Measurements from ENCODE around the gene LRPAP1.
A peak's percentile ranks its signal among the peaks of the same experiment; 100 is the strongest.

LRPAP1 gene

DNA sequence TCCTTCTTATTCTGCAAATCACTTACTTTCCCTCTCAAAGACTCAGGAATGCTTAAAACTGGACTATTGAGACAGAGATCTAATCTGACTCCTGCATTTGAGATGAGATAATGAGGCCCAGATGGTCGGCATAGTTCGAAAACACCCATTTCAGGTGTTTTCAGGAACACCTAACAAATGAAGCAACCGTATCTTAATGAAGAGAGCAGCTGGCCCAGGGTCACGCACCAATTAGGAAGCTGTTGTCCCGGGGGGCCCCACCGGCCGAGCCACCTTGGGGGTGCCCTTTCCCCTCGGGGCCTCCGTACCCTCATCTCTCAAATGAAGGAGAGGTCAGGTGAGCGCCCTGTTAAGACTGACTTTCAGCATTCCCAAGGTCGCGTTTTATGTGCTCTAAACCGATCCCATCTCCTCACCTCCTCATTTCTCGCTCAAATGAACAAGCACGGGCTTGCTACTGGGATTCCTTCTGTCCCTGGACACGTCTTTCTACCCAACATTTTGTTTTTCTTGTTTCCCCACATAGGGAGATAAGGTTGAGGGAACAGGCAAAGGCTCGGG is 824 bp downstream of the LRPAP1 start:
- DNase-seq (ENCODE audit: low spot score), result no peak

DNA sequence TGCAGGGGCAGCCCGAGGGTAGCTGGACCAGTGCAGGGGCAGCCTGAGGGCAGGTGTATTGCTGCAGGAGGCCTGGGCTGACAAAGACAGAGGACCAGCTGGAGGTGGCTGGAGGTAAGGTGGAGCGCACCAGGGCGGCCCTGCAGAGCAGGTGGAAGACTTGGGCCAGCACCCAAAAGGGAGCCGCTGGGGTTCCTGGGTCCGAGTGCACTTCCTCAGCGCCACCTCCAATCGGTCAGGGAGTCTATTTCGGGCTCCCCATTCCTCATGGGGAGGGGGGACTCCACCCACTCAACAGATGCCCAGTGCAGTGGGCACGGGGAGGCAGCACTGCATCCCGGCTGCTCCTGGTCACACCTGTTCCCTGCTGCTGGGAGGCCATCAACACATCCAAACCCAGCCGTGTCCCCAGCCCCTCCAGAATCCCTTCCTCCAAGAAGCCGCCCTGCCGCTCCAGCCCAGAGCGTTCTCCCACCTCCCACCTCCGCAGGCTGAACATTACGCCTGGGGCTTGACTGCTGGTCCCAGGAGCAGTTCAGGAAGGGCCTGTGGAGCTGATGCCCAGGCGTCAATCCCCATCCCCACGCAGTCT is 1.5 kb downstream of the LRPAP1 start:
- no peak for DNase-seq (ENCODE audit: low spot score)

DNA sequence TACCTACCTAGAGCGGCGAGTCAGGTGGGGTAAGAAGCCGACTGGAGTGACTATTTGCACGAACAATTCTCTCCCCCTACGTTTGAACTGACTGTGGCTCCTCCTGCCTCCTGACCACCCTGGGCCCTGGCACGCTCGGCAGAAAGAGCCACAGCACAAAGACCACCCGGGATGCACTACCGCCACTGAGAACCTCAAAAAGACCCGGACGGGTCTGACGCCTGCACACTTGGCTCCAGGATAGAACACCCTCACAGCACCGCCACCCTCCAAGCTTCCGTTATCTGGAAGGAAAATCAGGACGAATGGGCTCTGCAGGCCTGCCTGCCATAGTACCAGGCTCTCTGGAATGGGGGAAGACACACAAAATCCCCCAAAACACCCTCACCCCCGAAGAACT is 2.2 kb downstream of the LRPAP1 start:
- no peak for DNase-seq (ENCODE audit: low spot score)

DNA sequence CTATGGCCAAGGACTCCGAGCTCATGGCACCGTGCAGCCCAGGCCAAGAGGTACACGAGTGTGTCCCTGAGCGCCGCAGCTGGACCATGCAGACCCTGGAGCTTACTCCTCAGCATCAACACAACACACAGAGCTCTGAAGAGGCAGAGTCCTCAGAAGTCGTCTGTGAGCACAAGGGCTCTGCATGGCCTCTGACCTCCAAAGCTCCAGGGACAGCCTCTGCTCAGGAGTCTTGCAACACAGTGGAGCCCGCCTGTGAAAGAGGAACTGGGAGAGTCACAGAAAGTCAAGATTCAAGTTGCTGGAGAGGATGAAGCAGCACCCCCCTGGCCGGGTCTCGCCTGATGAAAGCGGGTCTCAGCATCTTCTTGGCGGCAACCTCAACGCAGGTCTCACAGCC is 2.9 kb downstream of the LRPAP1 start:
- peak; percentile 44 for DNase-seq (ENCODE audit: low spot score)

DNA sequence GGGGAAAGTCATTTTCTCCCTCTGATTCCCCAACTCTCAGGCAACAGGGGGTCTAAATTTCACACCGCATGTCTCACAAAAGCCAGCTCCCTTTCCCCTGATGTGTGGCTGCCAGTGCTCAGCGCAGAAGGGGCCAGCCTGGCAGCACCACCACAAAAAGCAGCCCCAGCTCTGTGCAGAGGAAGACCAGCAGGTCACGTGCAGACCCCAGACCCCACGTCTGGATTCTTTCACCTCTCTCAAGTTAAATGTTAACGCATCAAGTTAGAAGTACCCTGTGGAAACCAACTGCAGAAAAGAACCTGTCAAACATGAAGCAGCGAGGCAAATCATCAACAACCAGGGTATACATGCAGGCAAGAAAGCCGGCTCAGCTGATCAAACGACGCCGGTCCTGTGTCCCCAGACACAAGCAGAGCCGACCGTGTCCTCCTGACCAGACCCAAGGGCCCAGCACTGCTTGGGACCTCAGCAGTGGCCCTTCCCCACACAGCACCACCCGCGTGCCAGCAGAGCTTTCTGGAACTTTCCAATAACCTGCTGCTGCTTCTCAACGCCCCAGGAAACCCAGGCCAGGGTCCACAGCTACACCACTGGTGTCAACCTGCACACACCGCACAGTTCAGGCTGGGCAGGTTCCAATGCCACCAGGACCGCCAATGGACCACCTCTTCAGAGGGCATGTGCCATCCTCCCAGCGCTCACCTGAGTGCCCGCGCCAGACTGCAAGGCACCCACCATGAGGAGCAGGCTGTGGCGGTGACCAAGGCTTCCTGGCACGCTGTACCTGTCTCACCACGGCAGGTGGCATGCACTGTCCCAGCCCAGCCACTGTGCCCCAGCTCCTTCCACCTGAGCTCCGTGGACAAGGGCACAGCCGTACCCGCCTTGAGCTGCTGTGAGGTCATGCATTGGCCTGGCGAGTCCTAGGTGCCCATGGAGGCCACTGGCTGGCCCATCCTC is 4.0 kb downstream of the LRPAP1 start:
- no peak for DNase-seq (ENCODE audit: low spot score)

DNA sequence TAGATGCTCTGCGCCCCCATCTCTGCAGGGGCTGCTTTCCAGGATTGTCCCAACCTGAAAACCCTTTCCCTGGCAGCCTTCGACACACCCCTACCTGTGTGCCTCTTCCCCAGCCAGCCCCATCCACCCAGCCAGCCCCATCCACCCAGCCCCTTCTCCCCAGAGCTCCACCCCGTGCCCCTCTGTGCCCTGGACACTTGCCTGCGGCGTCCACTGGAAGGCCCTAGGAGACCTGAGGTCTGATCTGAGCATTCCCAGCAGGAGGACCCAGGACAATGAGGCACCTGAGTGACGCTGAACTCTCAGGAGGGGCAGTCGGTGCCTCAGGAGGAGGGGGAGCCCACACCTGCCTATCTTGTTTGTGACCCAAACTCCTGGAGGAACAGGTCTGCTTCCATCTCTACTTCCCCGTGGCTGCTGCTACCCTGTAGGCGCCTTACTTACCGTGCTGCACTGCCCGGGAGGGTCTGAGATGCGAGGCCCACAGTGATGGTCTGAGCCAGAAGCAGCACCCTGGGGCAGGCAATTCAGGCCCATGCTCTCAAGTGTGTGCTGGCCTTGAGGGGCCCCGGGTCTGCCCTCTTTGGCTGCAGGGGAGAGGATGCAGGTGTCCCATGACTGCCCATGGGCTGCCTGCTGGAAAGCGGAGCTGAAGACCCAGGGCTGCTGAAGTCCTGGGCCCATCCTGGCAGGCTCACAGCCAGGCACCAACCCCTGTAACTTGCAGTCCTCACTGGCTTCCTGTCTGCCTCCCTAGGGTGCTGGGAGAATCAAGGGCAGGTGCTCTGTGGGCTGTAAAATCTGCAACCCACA is 4.9 kb downstream of the LRPAP1 start:
- DNase-seq (ENCODE audit: low spot score), result no peak

DNA sequence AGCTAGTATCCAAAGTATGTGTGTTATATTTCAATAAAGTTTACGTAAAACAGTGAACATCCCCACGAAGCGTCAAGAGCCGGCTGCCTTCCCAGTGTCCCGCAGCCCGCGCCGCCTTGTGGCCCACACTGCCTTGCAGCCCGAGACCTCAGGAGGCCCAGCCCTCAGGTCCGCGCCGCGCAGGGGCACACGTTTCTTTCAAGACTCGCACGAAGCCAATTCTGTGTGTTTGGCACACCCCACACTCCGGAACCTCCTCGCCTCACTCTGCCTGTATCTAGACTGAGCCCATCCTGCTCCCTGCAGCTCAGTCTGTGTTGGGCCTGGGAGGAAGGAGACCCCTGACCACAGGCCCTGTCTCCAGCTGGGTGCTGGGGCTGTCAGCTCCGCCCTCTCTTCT is 5.8 kb downstream of the LRPAP1 start:
- DNase-seq (ENCODE audit: low spot score), result no peak

DNA sequence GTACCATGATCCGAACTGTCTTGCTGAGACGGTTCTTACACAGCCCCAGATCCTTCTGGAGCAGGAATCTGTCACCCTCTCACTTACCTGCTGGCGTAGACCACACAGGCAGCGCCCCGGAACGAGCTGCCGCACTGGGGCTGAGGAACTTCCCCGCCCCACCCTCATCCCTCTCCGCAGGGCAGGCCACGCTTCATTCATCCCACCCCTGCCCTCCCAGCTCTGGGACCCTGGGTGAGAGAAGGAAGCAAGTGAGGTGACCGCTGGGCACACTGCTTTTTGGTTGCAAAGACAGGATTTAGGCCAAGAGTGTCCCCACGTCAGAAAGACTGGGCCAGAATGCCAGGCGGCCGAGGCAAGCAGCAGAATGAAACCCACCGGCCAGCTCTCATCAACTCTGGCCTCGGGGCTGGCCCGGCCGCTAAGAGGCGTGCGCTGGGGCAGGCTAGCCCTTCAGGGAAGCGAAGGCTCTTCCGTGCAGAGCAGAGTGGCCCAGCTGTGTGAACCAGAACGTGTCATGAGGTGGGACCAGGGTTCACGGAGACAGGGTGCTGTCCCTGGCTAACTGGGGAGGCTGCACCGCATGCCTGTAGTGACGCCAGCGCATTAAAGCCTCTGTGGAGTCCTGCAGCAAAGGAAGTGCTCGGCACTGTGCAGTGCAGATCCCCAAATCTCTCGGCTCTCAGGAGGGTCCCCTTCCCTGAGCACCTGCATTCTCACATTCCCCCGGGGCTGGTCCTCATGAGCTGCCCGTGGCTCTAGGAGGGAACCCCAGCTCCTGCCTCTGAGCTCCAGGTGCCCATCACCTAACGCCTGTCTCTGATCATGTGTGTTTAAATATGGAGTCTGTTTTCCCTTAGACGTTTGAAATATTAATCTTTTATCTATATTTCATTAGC is 6.4 kb downstream of the LRPAP1 start:
- no peak for DNase-seq (ENCODE audit: low spot score)

DNA sequence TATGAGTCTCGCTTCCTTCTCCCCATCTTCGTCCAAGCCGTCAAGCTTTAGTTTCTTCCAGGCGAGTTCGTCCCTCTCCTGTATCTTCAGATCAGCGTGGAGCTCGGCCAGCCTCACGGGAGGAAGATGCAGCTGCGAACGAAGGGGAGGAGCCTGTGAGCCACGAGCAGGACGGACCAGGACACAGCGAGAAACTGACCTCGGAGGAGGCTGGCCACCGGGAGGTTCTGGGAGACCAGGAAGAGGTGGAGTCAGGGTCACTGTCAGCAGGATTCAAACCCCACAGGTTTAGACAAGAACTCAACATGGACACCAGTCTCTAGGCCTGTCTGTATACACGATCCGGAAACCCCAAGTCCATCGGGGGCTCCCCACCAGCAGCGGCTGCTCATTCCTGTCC is 7.3 kb downstream of the LRPAP1 start:
- DNase-seq (ENCODE audit: low spot score), result no peak

DNA sequence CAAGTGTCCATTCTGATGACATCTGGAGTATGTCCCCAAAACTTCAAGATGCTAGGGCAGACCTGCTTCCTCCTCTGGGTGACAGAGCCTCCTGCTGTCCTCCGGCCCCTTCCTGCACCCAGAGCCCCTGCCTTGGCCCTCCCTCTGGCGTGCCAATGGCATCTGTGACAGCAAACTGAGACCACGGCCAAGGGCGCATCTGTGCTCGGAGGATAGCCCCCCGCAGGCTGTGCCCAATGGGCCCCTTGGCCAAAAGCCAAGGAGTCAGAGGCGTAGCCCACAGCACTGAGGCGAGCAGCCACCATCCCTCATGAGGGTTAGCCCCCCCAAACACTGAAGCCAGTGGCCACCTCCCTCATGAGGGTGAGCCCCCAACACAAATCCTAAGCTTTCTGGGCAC is 7.9 kb downstream of the LRPAP1 start:
- no peak for DNase-seq (ENCODE audit: low spot score)

DNA sequence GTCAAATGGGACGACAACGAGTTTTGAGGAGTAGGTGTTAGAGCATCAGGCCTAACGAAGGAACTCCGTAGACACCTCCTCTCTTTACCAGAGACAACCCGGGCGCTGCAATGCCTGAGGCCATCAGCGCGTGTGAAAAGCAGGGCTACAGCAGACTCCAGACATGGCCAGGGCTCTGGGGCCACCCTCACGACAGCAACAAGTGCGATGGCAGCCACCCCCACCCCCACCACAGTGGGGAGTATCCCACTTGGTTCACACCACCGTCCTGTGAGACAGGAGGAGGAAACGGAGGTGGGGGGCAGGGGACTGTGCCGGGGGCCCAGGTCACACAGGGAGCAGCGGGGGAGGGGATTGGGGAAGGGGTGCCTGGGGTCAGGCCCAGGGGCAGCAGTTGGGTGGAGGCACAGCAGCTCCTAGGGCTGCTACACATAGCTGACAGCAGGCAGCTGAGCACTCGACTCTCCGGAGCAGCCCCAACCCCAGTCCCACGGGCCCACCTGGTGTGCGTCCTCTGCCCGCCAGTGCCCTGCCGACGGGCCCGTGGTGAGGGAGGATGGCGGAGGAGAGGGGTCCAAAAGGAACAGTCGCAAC is 8.5 kb downstream of the LRPAP1 start:
- no peak for DNase-seq (ENCODE audit: low spot score)

DNA sequence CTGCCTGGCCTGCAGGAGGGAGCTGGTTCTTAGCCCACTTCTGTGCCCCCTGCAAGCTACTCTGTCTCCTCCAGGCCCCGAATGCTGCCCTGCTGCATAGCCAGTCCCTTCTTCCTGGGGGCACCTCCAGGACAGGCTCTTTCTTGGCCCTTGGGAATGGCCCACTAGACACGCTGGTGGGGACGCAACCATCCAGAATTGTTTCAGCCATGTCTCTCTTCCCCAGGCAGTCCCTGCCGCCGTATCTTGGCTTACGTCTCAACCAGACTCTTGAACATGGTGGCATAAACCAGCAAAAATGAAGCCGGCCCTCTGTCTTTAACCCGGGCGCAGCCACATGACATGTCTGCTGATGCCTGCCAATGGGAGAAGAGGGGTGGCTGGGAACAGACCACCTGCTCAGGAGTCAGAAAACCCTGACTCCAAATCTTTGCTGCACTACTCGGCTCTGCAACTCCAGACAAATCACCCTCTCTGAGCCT is 9.0 kb downstream of the LRPAP1 start:
- no peak for DNase-seq (ENCODE audit: low spot score)

DNA sequence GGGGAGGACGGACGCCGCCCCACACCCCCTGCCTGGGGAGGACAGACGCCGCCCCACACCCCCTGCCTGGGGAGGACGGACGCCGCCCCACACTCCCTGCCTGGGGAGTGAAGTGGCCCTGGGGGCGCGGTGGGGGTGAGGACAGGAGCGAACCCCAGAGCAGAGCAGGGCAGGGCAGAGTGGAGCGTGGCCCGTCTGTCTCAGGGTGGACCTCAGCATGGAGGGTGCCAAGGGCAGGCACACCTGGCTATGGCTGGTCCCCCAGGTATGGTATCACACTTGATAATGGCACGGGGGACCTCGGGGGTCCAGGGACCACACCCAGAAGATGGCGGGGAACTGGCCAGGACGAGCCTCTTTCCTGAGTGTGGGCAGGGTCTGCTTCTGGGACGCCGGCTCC is 9.6 kb downstream of the LRPAP1 start:
- no peak for DNase-seq (ENCODE audit: low spot score)

DNA sequence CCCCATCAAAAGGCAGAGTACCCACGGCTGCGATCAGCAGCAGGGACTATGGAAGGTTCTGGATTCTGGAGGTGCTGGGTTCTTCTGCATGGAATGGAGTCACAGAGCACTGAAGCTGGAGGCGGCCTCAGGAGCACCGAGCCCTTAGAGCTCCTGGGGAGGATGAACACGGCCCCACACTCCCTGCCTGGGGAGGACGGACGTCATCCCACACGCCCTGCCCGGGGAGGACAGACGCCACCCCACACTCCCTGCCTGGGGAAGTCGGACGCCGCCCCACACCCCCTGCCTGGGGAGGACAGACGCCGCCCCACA is 9.9 kb downstream of the LRPAP1 start:
- DNase-seq (ENCODE audit: low spot score), result no peak

DNA sequence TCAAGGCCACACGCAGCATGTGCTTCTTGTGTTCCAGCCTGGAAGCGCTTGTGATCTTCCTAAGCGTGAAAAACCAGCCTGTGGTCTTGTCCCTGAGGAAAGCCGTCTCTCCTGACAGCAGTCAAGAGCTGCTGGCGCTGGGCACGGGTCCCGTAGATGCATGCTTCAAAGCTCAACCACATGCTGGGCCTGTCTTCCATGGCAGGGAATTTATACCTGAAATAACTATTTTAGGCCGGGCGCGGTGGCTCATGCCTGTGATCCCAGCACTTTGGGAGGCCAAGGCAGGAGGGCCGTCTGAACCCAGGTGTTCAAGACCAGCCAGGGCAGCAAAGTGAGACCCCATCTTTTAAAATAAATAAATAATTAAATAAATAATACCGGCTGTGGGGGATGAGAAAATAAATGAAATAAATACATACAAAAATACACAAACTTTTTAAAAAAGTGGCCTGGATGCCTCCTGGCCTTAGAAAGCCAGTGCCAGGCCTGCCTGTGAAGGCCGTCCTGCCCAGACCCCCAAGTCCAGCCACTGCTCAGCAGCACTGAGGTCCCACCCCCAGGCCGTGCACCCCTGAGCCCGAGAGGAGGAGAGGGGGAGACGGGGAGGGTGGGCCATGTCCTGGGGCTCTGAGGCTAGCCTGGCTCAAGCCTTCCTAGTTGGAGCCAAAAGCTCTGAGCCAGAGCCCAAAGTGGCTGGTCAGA is 10.4 kb downstream of the LRPAP1 start:
- no peak for DNase-seq (ENCODE audit: low spot score)

DNA sequence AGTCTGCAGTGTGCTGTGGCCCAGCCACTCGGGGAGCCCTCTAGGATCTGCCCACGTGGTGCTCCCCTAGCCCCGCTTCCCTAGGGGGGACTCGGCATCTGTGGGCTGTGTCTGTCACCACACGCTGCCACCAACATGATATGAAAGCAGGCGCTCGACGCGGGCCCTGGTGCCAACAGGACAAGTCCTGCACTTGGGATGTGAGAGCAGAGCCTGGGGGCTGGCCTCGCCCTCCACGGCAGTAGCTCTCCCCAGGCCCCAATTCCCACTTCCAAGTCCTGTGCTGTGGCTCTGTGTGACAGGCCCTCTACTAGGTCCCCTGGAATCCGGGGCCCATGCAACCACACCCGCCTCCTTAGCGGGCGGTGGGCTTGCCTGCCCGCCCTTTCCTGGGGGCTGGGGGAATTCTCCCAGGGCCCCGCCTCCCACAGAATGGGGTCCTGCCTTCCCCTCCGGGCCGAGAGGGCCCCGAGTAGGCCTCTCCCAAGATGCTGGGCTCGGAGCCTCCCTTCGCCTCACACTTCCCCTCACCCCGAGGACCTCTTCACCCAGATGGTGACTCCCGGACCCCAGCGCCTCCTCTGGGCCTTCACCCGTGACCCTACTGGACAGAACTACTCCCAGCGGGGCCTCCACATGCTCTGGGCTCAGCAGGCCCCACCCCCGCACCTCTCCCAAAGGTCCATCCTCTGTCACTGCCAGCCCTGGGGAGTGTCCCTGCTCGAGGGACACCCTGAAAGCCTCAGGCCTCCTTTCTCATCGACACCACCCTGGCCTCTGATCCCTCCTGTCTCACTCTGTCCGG is 11.2 kb downstream of the LRPAP1 start:
- DNase-seq (ENCODE audit: low spot score), result no peak

DNA sequence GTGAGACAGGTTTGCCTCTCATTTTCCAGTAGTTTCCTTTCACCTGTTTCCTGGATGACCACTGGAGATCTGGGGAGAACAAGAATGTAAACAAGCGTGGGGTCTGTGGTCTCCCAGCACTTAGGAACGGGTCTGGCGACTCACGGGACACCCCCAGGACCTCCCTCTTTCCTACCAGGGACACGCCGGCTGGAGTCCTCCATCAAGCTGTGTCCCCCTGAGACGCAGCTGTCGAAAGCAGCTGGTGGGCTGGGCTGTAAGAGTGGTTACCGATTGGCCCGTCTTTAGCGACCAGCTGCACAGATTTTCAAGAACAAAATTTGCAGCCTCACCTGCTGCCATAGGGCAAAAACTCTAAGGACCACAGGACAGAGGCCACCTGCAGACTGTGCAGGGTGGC is 11.9 kb downstream of the LRPAP1 start:
- no peak for DNase-seq (ENCODE audit: low spot score)

DNA sequence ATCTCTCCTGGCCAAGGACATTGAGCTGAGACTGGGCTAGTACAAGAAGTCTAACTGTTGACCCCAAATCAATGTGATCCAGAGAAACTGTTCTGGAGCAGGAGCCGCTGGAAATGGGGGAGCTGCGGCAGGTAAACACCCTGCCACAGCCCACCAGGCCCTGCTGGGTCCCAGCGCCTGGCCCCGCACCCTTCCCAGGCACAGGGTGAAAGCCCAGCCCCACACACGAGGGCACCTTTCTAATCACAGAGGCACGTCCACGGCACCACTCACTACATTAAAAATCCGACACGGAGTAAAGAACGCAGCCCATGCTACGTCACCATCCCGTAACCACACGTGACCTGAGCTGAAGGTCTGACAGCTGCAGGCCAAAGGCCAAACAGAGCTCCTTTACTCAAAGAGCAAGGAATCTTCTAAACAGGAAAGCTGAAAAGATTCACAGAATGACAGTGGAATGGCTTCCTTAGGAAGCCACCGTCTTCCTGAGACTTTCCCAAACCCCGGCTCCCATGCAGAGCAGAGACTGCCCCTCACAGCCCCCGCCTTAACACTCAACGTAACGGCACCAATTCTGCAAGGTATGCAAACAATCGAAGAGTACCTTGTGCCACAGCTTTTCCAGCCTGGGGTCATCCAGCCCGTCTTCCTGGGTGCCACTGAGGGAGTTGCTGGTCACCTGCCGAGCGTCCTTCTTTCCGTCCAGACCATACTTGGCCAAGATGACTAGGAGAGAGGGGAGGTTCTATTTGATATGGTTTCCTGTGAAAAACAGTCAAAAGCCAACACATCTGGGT is 12.6 kb downstream of the LRPAP1 start:
- DNase-seq (ENCODE audit: low spot score), result no peak

DNA sequence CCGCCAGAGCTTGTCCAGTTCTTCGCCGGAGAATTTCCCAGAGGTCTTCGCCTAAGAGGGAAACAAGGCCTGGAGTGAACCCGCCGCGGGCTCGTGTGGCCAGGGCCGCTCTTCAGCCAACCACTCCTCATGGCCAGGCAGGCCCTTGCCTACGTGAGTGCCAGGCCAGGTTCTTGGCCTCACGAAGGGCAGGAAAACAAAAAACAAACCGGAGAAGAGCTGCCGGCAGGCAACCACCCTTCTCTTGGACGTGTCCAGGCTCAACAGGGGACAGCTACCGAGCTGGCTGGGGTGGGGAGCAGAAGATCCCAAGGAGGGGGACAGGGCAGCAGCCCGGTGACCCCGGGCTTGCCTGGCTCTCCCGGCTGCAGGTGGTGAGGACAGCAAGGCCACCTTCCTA is 13.3 kb downstream of the LRPAP1 start:
- no peak for DNase-seq (ENCODE audit: low spot score)
